ENCODE data around the gene UNC5C. TPM values are rescaled to one million over a fixed set of nuclear protein-coding genes. Genes with fewer than 3 reads are reported as not detected.

The UNC5C gene
- total RNA-seq, 1 donor from 2014 or later: 2.7 TPM

DNA sequence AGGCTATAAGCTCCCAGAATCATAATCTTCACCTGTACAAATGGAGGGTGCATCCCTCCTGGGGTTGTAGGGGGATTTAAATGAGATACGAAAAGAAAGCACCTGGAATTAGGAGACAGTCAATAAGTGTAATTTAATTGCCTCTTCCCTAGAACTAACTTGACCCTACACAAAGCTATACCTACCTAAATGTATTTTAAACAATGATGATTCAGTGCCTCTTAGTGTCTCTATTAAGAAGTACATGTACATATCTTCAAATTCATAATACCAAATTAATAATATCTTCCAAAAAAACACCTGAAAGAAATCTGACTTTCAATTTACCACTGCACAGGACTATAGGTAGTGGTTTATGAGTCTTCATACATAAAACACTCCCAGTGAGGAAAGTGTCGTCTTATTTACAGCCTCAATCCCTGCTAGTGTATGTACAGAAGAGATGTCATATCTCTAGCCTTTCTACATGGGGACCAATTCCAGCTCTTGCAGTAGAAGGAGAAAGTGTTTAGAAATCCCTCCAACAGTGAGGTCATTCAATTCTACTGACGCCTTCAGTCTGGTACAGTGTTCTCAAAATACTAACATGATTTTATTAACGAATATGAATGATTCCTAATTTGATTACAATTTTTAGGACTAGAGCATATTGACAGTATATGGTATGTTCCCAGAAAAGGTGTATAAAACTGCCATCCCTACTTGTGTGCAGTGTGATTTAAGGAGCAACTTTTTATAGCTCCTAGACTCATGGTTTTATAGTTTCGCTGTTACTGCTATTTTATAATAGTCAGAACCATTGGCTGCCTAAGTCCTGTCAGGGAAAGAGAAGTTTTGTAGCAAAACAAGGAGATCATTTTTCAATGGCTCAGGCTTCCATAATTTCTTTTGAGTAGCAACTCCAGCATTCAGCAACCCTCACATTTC lies 282.7 kb downstream of the UNC5C start:
- DNase-seq: no peak

DNA sequence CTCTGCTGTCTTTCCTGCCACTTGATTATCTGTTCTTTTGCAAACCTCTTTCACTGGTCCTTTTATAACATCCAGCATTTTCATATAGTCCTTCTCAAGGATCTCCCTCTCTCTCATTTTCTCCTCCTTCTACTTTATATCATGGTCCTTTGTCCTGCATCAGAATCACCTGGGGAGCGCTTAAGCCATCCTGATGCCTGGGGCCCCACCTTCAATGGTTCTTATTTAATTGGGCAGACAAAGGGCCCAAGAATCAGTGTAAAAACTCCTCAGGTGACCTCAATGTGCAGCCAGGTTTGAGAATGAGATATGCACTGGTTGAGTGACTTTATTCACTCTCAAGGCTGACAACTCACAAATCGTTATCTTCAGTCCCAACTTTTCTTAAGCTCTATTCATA lies 283.9 kb downstream of the UNC5C start:
- no peak for DNase-seq

DNA sequence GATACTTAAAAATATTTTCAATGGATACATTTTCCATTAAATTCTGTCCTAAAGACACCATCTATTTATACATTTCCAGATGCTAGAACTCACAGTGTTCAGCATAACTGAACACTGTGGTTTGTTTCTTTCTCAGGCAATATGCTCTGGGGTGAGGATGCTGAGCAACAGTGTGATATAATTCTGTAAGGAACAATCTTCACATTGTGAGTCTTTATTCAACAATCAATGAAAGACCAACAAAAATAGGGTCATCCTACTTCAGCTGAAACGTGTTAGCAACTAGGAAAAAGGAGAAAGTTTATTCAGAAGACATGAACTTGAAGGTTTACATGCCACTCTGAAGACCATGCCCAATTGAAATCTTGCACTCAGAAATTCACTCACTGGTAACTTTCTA lies 284.8 kb downstream of the UNC5C start:
- no peak for DNase-seq

DNA sequence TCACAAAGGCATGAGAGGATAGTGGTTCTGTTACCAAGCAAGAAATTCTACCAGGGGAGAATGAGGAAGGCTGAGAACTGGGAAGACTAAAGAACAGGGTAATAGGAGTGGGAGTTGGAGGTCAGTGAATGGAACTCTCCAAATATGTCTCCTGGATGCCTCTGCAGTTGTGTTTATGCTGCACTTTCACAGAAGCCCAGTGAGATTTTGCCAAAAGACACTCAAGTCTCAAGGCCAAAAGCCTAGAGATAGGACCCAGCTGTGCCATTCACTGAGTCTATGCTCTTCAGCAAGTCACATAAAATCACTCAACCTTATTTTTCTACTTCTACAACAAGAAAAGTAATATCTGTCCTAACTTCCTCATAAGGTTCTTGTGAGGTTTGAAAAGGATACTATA lies 285.4 kb downstream of the UNC5C start:
- DNase-seq: no peak

DNA sequence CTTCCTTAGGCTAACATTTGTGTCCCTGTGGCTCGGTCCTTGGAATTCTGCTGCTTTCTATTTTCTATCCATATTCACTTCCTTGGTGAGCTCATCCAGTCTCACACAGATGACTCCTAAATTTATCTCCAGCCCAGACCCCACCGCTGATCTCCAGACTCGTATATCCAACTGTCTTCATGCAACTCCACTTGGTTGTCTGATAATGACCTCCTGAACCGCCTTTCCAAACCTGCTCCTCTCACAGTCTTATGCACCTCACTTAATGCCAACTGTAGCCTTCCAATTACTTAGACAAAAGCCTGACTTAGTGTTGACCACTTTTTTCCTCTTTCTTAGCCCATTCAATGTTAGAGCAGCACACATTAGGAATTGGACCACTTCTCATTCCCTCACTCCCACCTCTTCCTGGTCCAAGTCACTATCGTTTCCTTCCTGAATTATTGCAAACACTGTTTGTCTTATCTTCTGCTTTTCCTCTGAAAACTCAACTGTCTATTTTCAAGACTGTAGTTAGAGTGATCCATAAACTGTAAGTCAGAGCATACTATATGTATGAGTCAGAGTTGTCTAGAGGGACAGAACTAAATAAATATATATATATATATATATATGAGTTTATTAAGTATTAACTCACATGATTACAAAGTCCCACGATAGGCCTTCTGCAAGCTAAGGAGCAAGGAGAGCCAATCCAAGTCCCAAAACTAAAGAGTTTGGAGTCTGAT lies 292.5 kb downstream of the UNC5C start:
- no peak for DNase-seq

DNA sequence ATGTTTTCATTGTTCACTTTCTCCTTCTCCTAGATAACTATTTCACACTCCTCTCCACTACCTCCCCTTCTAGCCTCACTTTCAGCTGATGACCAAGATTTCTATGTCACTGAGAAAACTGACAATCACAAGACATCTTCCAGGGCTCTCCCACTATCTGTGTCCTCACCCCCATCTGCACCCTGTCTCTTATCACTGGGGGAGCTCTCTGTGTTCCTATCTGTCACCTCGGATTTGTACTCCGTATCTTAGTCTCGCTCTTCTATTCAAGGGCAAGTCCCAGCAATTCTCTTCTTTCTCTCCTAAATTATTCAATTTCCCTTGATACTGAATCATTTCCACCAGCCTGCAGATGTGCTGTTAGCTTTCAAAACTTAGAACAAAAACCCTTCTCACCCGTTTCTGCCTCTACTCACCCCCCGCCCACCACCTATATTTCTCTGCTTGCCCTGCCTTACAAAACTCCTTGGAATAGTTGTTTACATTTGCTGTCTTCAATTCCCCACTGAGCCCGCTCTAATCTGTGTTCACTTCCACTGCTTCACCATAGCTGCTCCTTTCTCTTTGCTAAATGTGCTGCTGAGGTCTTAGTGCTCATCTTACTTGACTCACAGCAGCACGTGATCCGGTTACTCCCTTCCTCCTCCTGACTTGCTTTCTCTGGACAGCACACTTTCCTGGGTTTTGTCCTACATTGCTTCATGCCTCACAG lies 293.2 kb downstream of the UNC5C start:
- DNase-seq: no peak

GRCh38 chr4:95251568-95251967 lies 297.2 kb downstream of the UNC5C start:
- DNase-seq: no peak

DNA sequence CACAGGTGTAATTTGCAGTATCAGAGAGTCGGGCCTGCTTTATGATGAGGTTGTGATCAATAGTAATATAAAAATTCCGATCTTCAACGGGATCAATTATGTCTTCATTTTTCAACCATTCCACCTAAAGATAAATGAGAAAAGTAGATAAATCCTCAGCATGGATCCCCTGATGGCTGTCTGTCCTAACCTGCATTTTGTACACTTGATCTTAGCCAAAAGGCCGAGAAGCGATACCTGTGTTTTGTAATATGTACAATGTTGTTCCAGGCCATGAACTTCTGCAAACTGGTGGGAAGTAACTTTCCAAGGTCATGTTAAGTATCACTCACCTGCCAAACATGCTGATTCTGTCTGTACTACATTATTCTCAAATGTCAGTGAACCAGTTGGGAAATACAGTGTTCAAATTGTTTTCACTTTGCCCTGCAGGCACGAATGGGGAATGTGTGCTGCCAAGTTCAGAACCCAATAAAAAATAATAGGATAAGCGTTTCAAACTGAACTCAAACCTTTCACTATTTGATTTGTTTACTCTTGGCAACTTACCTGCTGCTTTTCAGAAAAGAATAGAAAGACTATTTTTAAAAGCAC lies 298.1 kb downstream of the UNC5C start:
- peak; percentile 31 for DNase-seq

- DNase-seq: no peak
Observed at GRCh38 chr4:95249426-95250021, 299.2 kb downstream of the UNC5C start.

- DNase-seq: no peak
Observed at GRCh38 chr4:95248720-95249425, 299.9 kb downstream of the UNC5C start.

GRCh38 chr4:95243892-95244291 lies 304.9 kb downstream of the UNC5C start:
- DNase-seq: no peak

DNA sequence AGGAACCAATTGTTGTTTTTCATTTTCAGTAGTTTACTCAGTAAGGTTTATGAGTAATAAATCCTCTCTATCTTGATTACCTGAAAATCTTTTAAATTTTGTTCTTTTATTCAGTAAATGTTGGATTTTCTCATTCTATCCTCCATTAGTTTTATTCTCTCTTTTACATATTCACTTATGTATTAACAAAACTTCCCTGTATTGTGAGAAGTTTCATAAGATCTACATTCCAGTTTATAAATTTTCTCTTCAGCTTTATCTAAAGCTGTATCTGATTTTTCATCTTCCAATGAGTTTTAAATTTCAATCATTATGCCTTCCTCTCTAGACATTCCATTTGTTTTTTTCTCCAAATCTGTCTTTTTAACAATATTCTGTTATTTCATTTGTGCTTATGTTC lies 310.2 kb downstream of the UNC5C start:
- no peak for DNase-seq

DNA sequence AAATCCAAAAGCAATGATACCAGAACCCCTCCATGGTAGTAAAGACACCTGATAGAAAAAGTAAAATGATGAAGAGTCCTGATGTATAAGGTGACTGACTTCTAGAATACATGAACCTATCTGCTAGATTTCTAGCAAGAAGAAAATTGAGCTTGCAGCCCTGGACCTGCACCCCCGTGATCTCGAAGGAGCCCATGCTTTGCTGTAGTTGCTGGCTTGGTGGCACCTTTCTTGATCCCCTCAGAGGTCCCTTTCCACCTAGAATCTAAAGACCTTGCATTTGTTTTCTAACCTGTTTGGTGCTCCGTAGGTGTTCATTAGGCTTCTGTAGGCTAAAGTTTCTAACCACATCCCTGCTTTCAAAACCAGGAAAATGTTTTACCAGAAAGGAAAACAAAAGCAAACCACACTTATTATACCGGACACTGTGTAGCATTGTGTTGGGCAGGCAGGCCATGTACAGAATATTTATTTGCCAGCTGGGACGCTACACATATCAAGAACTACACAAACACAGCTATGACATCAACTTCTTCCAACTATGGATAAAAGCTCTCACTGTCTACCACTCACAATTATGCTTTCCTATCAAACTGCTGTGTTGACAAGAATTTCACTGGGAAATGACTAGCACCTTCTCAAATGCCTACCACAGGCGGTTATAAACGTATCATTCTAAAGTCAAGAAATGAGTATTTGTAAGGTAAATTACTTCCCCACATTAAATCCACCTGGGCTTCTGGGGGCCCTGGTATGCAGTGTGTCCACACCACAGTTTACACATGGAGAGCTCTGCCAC lies 316.2 kb downstream of the UNC5C start:
- DNase-seq: no peak

GRCh38 chr4:95231681-95232080 lies 317.1 kb downstream of the UNC5C start:
- no peak for DNase-seq

- no peak for DNase-seq
Observed at GRCh38 chr4:95225849-95226248, 322.9 kb downstream of the UNC5C start.

- no peak for DNase-seq
Observed at GRCh38 chr4:95224402-95224801, 324.4 kb downstream of the UNC5C start.

DNA sequence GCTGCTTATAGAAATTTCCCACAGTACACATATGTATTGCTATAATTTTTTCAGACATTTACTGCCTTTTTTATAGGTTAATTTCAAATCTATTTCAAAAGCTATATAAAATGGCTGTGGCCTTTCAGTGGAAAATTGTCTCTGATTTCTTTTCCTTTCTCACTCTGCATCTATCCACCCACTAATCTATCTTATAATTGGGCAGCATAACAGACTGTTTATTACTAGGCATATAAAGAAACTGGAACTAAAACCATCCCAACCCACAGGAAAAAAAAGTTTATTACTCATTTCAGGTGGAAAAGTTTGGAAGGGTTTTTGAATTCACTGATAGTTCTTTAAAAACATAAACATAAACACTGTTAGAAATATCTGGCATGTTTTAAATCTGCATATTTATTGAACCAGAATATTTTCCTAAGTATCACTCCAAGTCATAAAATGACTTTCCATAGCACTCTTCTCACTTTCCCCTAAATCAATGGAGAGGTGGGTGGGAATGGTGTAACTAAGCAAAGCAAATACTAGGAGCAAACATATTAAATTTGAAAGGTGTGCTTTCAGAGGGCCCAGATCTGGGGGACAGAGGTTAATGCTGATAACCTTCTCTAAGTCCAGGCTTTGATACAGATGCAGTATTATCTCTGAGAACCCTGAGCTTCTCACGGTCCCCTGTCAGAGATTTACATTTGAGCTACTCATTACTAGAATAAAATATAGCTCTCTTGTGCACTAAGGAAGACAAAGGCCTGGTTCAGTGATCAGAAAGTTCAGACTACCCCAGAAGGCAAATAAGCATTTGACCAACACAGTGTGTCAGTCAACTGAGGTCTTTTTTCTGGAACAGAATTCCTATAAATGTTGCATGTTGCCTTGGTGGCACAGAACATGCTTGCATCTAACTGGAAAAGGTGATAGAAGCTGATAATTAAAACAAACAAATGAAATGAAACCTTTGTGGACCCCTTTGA lies 328.3 kb downstream of the UNC5C start:
- DNase-seq: no peak

- no peak for DNase-seq
Observed at GRCh38 chr4:95219109-95219508, 329.7 kb downstream of the UNC5C start.

GRCh38 chr4:95217197-95217596 lies 331.6 kb downstream of the UNC5C start:
- no peak for DNase-seq
